Panc1 (cell line): ENCODE data around the gene CHCHD6. TPM values are rescaled to one million over a fixed set of nuclear protein-coding genes. Genes with fewer than 3 reads are reported as not detected.

ENCODE experiments used
- ATAC-seq: fragments of 200-7000 bp; cut with Tn5 transposase; 2 replicates; pipeline ENCODE4 v1.9.1; 2020; ENCODE audit warnings: mild to moderate bottlenecking, moderate library complexity
- BruUV-seq: library from RNA; stranded (reverse); fragments of 400-500 nt; replicated peaks from 2 replicates; lab custom pipeline; 2021; lab: Mats Ljungman, UMichigan
- CTCF ChIA-PET: fragments of 300-600 bp; sonication (Branson Sonifier 250); formaldehyde crosslinking; loops from one replicate; lab custom pipeline; 2022; ENCODE audit warnings: antibody characterized with exemption; lab: Charles Lee
- POLR2A ChIA-PET: fragments of 300-600 bp; sonication (Branson Sonifier 250); formaldehyde crosslinking; loops from one replicate; lab custom pipeline; 2022; ENCODE audit warnings: antibody characterized with exemption; lab: Charles Lee
- DNase-seq: peaks from one replicate; pipeline ENCODE4 v3.0.0-alpha.2; 2010; ENCODE audit warnings: low read depth, low spot score
- H3K27ac ChIP-seq: 2 replicates; pipeline ENCODE4 v1.5.1; 2011; ENCODE audit warnings: mild to moderate bottlenecking, low read length, inconsistent platforms
- H3K27me3 ChIP-seq: fragments of 200-500 bp; sonication (Bioruptor generic); 2 replicates; pipeline ENCODE4 v1.6.0; 2014; ENCODE audit warnings: low read length, inconsistent platforms; ENCODE audit not compliant: control insufficient read depth, insufficient read depth
- H3K36me3 ChIP-seq: fragments of 200-500 bp; sonication (Bioruptor generic); 2 replicates; pipeline ENCODE4 v1.5.1; 2014; ENCODE audit warnings: inconsistent platforms, mild to moderate bottlenecking, low read length, moderate library complexity; ENCODE audit not compliant: control insufficient read depth, insufficient read depth
- H3K4me1 ChIP-seq: 2 replicates; pipeline ENCODE4 v1.5.1; 2011; ENCODE audit warnings: inconsistent platforms, mild to moderate bottlenecking, low read length, moderate library complexity; ENCODE audit not compliant: control insufficient read depth, insufficient read depth
- H3K4me3 ChIP-seq, 2 experiments: 2 replicates each; pipeline ENCODE4 v1.5.1; 2011 to 2012; ENCODE audit warnings: low read depth in 2 of 2, low read length in 2 of 2, mild to moderate bottlenecking in 2 of 2, inconsistent platforms in 1 of 2, moderate library complexity in 1 of 2
- H3K9me3 ChIP-seq: fragments of 200-500 bp; sonication (Bioruptor generic); 2 replicates; pipeline ENCODE4 v1.5.1; 2014; ENCODE audit warnings: low read depth, mild to moderate bottlenecking, inconsistent platforms, low read length, moderate library complexity; ENCODE audit not compliant: control insufficient read depth, insufficient read depth
- CTCF ChIP-seq: fragments of 450-650 bp; IDR thresholded peaks from 2 replicates; pipeline ENCODE4 v1.5.1; 2017; ENCODE audit warnings: mild to moderate bottlenecking
- POLR2AphosphoS5 ChIP-seq: IDR thresholded peaks from 2 replicates; pipeline ENCODE4 v1.6.1; 2012; ENCODE audit warnings: mild to moderate bottlenecking, low read depth, low read length, moderate library complexity
- REST ChIP-seq, 2 experiments: IDR thresholded peaks; 2 replicates each; pipeline ENCODE4 v1.6.1; 2011 to 2012; ENCODE audit warnings: low read depth in 2 of 2, control low read depth in 1 of 2, low read length in 1 of 2, mild to moderate bottlenecking in 1 of 2, moderate library complexity in 1 of 2; ENCODE audit not compliant: insufficient read depth in 1 of 2
- SIN3A ChIP-seq: IDR thresholded peaks from 2 replicates; pipeline ENCODE4 v1.6.1; 2012; ENCODE audit warnings: low read depth, mild to moderate bottlenecking, low read length, moderate library complexity, borderline replicate concordance; ENCODE audit not compliant: insufficient read depth
- TCF7L2 ChIP-seq: IDR thresholded peaks from 2 replicates; pipeline ENCODE4 v1.6.1; 2011; ENCODE audit warnings: mild to moderate bottlenecking, low read depth, low read length, inconsistent platforms
- in situ Hi-C: cut with HindIII; loops from 2 replicates; pipeline ENCODE4 v1.10.0; 2016; ENCODE audit warnings: low sequenced_read_pairs, low pct_unique_long_range_greater_than_20kb
- intact Hi-C: fragments of 100-400 bp; cut with micrococcal nuclease; formaldehyde crosslinking; loops from one replicate; pipeline ENCODE4 v1.10.0; 2022; ENCODE audit not compliant: unreplicated experiment
- total RNA-seq: library from RNA; stranded (reverse); gene quantifications from one replicate; pipeline ENCODE4 v1.2.1, GENCODE V29; 2021; ENCODE audit not compliant: unreplicated experiment

The CHCHD6 gene
- total RNA-seq, 1 experiment from 2014 or later = 31.5 TPM

DNA sequence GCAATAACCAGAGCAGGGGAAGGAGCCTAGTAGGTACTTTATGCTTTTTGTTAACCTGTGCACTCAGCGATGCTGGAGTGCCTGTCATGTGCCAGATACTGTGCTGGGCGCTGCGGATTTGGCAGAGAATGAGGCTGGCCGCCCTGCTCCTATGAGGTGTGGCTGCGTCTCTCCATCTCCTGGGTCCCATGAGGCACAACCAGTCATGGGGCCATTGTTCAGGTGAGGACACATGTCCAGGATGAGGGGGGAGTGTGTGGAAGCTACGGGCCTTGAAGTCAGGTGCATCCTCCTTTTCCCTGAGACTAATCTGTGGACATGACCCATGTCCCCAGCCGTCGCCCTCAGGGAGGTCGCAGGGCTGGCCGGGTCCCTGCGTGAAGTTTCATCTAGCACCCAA is 48.2 kb upstream of the CHCHD6 start (continued):
- no peak for TF ChIP-seq CTCF

- CTCF ChIA-PET = no interaction called here
- Histone ChIP-seq H3K9me3 (no peaks in the 10 kb centered on the region), H3K36me3 (0 out of 2 replicates have a peak, but pooled peaks cover 2% of the 10 kb centered on the region), H3K27ac (no peak overlapping the region), H3K4me3 (no peak overlapping the region), H3K27me3 (peaks cover 10% of the 10 kb centered on the region), H3K4me1 (peaks cover 3% of the 10 kb centered on the region; the same call in 1 of the 2 replicates)
- DNase-seq (no peak), ATAC-seq (no peak)
- in situ Hi-C loops (no loop called here), intact Hi-C loops (no loop called here)
- no peak for TF ChIP-seq REST (IDR thresholded peaks at IDR 0.05; ENCODE audit: insufficient read depth in 1 of 2, low read depth in 2 of 2, low read length in 1 of 2)
- no peak for TF ChIP-seq TCF7L2
- no peak for TF ChIP-seq POLR2AphosphoS5
- no peak for TF ChIP-seq SIN3A
- TF ChIP-seq CTCF = no peak
- BruUV-seq = no TSS peak
- POLR2A ChIA-PET = no interaction called here
Observed at GRCh38 chr3:126656371-126657134, 47.5 kb upstream of the CHCHD6 start.

DNA sequence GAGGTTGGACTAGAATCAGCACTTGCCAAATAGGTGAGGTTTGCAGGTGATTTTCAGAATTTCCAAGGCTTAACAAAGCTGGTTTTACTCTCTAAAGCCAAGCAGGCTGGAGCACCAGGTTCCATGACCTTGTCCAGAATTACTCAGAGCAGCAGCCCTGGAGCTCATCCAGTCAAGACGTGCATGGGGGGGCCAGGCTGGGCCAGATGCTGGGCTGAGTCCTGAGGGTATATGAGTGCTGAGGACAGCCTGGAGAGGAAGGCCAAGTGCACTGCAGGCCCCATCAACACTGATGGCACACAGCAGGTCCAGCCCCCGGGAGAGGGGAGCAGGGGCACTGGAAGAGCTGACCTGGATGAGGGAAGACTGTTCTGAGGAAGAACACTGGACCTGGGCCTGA is 46.1 kb upstream of the CHCHD6 start:
- ATAC-seq (no peak), DNase-seq (no peak)
- Histone ChIP-seq H3K4me3 (no peak overlapping the region), H3K4me1 (peaks cover 3% of the 10 kb centered on the region; the same call in 1 of the 2 replicates), H3K27ac (no peak overlapping the region), H3K9me3 (no peaks in the 10 kb centered on the region), H3K27me3 (peaks cover 16% of the 10 kb centered on the region), H3K36me3 (0 out of 2 replicates have a peak, but pooled peaks cover 2% of the 10 kb centered on the region)
- in situ Hi-C loops = no loop called here
- POLR2A ChIA-PET = no interaction called here
- no TSS peak for BruUV-seq
- CTCF ChIA-PET = interaction anchor here (1.0 kb wide), 1 partner anchor 11 kb away, joined by 9 read pairs; no protein-coding TSS in a partner anchor
- TF ChIP-seq REST (IDR thresholded peaks at IDR 0.05; ENCODE audit: insufficient read depth in 1 of 2, low read depth in 2 of 2, low read length in 1 of 2) (no peak), SIN3A (no peak)
- intact Hi-C loops = no loop called here
